VCaP (cell line): ENCODE data around the gene RPS26.
A peak's percentile ranks its signal among the peaks of the same experiment; 100 is the strongest.

Source experiments
- H3K27ac ChIP-seq: fragments of 450-650 bp; 2 replicates; pipeline ENCODE4 v1.5.1; 2017
- TF ChIP-seq, protein P1 (sequence below): fragments of 450-650 bp; conservative IDR thresholded peaks from 2 replicates; pipeline ENCODE4 v1.5.1; 2017; ENCODE audit warnings: mild to moderate bottlenecking, moderate library complexity

The RPS26 gene

DNA sequence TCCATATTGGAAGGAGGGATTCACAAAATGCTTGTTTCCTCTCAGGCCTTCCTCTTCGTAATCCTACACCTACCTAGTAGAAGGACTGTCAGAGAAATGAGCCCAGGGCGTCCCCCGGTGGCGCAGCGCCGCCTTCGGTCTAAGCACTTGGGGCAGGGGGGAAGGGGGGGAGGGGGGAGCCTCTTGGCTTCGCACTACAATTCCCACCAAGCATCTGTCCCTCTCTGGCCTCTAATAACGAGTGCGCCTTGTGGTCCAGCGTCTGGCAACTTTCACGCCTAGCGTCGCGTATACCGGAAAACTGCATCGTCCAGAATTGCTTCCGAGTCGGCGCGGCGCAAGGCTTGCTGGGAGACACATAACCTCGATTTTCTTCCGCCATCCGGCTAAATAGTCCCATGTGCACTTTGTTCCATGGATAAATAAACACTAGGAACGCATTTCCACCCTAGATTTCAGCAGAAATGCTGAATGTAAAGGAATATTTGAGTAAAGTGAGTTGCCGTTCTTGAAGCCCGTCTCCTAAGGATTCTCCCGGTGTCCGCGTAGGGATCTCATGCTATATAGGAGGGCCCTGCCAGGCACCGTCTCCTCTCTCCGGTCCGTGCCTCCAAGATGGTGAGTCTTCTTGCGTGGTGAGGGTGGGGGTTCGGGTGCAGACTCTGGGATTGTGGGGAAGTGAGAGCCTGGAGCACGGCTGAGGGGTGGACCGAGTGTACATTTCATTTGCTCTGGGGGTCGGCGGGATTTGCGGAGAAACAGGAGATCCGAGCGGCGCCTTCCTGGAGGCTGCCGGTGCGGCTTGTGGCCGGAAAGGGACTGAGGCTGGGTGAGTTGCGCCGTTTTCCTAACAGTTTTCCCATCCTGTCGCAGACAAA lies at the start of gene RPS26:
TSS of gene RPS26 (plus strand) at position 367 of the 878 bp plus-strand sequence. CDS start at position 616, 249 bp downstream.
- H3K27ac ChIP-seq, result peak within 1 kb of the TSS; percentile 98
- TF ChIP-seq, protein P1, sequence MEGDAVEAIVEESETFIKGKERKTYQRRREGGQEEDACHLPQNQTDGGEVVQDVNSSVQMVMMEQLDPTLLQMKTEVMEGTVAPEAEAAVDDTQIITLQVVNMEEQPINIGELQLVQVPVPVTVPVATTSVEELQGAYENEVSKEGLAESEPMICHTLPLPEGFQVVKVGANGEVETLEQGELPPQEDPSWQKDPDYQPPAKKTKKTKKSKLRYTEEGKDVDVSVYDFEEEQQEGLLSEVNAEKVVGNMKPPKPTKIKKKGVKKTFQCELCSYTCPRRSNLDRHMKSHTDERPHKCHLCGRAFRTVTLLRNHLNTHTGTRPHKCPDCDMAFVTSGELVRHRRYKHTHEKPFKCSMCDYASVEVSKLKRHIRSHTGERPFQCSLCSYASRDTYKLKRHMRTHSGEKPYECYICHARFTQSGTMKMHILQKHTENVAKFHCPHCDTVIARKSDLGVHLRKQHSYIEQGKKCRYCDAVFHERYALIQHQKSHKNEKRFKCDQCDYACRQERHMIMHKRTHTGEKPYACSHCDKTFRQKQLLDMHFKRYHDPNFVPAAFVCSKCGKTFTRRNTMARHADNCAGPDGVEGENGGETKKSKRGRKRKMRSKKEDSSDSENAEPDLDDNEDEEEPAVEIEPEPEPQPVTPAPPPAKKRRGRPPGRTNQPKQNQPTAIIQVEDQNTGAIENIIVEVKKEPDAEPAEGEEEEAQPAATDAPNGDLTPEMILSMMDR, result peak; percentile 78

DNA sequence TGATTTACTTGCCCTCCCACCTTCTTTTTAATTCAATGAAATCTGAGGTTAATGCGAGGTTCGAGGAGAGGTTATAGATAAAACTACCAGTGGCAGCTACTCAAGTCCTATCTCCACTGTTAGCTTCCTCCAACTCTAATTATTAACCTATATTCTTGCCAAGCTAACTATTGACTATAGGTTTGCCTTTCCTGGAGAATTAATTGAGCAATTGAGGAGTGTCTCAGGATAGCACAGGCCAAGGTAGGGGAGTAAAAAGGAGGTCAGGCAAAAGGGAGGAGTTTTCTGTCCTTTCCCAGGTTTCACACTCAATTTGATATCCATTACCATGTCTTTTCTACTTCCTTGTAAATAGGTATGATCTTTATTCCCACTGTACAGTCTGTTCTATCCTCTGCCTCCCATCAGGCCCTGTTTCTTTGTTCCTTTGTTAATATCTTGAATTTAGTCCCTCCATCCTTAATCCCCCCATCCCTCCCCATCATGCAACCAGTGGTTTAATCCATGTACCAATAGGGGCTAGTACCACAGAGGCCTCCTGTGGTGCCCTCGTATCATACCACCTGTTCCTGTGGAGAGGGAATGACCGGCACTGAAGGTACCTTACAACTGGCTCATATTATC lies 48.4 kb upstream of the RPS26 start:
- no peak overlapping the region for H3K27ac ChIP-seq
- TF ChIP-seq, protein P1, result no peak

DNA sequence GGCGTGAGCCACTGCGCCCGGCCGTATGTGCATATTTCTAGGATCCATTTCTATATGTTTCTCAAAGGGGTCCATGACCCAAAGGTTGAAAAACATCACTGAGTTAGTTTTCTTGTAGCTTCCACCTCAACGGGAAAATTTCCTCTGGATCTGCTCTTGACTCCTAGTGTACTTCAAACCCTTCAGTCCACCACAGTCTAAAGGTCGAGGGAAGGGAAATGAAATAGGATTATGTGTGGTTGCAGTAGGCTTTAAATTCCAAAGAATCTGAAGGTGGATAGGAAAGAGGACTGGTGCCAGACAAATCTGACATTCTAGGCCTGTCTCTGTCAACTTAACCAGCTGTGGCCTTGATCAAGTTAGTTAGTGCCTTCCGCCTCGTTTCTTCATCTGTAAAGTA lies 46.4 kb upstream of the RPS26 start:
- TF ChIP-seq, protein P1, result no peak
- H3K27ac ChIP-seq, result no peak overlapping the region

DNA sequence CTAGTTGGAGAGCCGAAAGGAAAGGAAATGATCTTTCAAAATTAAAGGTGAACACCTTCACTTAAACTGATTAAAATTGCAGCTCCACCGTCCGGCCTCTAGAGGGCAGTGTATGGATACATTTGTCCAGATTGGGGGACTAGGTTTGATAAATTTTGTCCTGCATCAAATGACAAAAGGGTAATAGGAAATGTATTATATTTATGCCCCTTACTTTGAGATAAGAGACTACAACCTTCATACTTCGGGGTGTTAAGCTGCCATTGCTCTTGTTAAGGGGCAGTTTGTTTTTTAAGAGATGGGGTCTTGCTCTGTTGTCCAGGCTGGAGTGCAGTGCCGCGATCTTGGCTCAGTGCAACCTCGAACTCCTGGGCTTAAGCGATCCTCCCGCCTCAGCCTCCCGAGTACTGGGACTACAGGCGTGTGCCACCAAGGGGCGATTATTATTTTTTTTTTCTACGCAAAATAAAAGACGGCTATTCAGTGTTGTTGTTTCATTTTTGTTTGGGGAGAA lies 45.5 kb upstream of the RPS26 start:
- H3K27ac ChIP-seq, result peak overlapping the region; percentile 84
- TF ChIP-seq, protein P1, result peak; percentile 90

DNA sequence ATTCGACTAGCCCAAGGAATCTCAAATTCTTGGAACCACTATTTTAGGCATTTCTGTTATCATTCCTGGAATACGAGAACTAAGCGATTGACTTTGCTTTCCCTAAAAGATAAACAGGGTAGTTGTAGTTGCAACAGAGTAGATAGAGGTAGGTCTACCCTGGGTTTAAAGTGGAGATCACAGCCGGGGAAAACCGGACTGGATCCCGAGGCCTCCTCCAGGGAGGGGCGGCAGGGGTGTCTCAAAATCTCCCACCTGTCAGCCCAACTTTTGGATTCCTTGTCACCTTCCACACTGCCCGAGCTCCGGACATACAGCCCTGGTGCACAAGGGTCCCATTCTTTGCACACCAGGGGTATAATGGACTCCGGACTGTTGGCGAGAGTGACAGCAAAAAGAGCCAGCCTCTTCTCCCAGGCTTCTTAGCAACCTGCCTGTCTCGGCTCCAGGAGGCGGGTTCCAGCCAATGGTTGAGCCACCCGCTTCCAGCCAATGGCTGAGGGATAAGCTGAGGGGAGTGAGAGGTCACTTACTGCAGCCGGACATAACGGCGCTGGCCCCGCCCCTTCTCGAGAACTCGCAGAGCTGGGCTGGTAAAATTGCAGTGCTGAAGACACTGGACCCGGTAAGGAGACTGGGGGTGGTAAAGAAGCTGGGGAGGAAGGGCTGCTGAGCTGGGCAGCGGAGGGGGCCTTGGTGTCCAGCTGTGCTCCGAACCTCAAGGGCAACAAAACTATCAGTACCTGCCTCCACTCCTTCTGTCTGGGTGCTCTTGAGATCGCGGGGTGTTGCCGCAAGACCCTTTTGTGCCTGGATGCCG lies 44.8 kb upstream of the RPS26 start, which contains the start of gene SUOX:
TSS of gene SUOX (plus strand) at position 562 of the 820 bp plus-strand sequence. CDS start 4,946 bp downstream, outside the sequence.
- peak within 1 kb of the TSS; percentile 84 for H3K27ac ChIP-seq

DNA sequence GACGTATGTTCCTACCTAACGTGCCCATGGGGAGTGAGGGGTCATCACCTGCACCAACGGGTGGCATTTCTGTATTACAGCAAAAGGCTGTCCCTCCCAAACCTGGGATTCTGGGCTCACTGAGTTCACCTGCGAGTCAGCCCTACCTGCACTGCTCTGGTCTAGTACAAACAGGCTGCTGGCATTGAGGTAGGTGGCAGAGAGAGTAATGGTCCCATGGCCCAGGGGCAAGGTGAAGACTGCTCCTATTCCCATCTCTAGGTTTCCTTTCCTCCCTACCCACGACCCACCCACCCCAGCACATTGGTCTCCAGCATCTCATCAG lies 44.2 kb upstream of the RPS26 start:
- peak overlapping the region; percentile 84 for H3K27ac ChIP-seq
- TF ChIP-seq, protein P1, result no peak

More for the DNA sequence above, 44.8 kb upstream of the RPS26 start, which contains the start of gene SUOX:
- TF ChIP-seq, protein P1, result no peak

DNA sequence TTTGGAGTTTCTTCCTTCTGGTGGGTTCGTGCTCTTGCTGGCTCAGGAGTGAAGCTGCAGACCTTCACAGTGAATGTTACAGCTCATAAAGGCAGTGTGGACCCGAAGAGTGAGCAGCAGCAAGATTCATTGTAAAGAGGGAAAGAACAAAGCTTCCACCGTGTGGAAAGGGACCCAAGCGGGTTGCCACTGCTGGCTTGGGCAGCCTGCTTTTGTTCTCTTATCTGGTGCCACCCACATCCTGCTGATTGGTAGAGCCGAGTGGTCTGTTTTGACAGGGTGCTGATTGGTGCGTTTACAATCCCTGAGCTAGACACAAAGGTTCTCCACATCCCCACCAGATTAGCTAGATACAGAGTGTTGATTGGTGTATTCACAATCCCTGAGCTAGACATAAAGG lies 42.2 kb upstream of the RPS26 start:
- H3K27ac ChIP-seq, result peak overlapping the region; percentile 83; the same call in 1 of the 2 replicates

DNA sequence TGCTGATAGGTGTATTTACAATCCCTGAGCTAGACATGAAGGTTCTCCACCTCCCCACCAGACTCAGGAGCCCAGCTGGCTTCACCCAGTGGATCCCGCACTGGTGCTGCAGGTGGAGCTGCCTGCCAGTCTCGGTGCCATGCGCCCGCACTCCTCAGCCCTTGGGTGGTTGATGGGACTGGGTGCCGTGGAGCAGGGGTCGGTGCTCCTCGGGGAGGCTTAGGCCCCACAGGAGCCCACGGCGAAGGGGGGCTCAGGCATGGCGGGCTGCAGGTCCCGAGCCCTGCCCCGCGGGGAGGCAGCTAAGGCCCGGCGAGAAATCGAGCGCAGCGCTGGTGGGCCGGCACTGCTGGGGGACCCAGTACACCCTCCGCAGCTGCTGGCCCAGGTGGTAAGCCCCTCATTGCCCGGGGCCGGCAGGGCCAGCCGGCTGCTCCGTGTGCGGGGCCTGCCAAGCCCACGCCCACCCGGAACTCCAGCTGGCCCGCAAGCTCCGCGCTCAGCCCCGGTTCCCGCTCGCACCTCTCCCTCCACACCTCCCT lies 41.6 kb upstream of the RPS26 start:
- peak overlapping the region; percentile 83 for H3K27ac ChIP-seq
